GM18498 (cell line): ENCODE measurements around the gene C2CD2L.
"Not testable (repeated sequence)": the region's sequence is repeated elsewhere in the genome, so short reads cannot be mapped to it uniquely, and the experiment has no call there.

Source experiments
- ATAC-seq: cut with Tn5 transposase; IDR thresholded peaks from one replicate; pipeline ENCODE4 v1.9.1; 2021; ENCODE audit warnings: mild to moderate bottlenecking, moderate library complexity; ENCODE audit not compliant: unreplicated experiment

C2CD2L gene

GRCh38 chr11:119149018-119149785 lies 42.1 kb downstream of the C2CD2L start, which contains the start of gene ABCG4:
Gene ABCG4, plus strand, starts transcription at chr11:119149052. Its CDS starts 914 bp downstream, at chr11:119149966.
- ATAC-seq: no peak

DNA sequence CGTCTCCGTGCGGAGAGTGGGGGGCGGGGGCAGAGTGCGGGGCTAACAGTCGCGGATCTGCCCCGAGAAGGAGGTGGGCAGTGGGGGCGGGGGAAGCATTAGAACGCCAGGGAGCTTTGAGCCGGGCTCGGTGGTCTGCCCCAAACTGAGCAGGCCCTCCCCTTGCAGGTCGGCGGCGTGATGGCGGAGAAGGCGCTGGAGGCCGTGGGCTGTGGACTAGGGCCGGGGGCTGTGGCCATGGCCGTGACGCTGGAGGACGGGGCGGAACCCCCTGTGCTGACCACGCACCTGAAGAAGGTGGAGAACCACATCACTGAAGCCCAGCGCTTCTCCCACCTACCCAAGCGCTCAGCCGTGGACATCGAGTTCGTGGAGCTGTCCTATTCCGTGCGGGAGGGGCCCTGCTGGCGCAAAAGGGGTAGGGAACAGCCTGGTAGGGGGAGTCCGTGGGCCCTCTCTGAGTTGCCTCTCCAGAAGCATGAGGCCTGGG lies 42.7 kb downstream of the C2CD2L start:
- ATAC-seq: no peak

DNA sequence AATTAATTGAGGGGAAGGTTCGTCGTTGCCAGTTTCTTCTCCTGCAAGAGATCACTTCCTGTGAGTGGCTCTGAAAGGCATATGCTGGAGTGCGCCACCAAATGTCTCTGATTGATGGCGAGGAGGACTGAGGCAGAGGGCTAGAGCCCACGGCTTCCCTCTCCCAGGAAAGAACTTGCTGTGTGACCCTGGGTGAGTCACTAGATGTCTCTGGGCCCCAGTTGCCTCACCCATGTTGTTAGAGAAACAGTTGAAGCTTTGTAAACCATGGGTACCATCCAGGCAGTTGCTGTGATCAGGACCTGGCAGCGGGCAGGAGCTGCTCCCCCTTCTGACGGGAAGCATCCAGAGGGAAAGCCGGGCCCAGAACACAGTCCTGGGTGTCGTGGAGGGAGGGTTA lies 44.9 kb downstream of the C2CD2L start:
- no peak for ATAC-seq

GRCh38 chr11:119152604-119153003 lies 45.5 kb downstream of the C2CD2L start:
- ATAC-seq: no peak

DNA sequence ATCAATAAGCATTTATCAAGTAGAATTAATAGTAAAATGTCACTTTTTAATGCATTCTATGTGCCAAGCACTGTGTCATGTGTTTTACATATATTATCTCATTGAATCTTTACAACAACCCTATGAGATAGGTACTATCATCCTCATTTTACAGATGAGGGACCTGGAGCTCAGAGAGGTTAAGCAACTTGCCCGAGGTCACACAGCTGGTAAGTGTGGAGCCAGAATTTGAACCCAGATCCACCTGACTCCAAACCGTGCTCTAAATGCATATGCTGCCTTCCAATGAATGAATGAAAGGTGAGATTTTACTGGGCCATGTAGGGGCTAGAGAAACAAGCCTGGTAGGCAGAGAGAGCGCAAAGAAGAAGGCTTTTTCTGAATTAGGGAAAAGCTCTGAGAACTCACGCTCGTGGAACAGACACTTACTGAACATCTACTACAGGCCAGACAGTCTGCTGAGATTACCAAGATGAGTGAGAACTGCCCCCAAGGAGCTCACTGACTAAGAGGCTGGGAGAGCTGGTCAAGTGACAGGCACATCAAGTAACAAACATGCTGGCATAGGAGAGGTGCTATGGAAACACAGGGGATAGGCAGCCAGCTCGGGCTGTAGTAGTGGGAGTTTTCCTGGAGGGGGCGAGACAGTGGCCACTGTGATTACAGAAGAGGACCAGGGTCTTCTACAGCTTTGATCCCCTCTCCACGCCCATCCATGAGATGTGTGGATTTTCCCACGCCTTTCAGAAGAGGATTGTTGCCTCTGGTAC lies 46.1 kb downstream of the C2CD2L start:
- ATAC-seq: no peak

DNA sequence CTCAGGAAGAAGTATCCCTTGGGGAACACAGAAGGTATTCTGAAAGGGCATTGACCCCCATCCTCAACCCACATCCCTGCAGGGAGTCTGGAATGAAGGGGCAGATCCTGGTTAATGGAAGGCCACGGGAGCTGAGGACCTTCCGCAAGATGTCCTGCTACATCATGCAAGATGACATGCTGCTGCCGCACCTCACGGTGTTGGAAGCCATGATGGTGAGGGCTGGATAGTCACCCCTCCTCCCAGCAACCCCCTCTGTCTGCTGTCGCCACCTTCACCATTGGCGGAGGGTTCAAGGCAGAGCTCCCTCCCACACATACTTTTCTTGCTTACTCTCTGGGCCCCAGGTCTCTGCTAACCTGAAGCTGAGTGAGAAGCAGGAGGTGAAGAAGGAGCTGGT lies 47.0 kb downstream of the C2CD2L start:
- ATAC-seq: no peak

GRCh38 chr11:119155733-119156492 lies 48.8 kb downstream of the C2CD2L start:
- ATAC-seq: no peak

DNA sequence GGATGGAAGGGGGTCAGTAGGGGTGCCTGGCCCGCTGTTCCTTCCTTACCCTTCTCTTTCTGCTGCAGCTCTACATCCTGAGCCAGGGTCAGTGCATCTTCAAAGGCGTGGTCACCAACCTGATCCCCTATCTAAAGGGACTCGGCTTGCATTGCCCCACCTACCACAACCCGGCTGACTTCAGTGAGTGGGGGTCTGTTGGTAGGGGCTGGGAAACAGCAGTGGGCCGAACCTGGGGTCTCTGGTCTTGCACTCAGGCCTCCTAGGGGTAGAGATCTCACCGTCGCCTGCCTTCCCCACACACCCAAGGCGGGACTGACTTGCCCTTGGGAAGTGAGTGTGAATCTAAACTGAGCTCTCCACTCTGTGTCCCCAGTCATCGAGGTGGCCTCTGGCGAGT lies 49.4 kb downstream of the C2CD2L start:
- no peak for ATAC-seq

DNA sequence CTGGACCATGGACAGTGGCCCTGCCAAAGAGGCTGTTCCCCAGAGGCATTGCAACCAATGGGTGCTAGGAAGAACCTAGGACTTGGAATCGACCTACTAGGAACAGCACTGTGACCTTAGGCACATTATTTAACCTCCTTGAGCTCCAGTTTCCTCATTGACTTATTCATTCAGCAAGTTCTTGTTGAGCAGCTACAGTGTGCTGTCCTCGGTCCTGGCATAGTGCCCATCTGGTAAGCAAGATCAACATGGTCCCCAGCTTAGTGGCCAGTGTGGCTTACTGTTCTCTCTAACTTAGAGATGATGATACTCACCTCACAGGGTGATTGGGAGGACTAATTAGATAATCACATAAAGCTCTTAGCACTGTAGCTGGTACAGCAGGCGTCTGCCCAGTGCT lies 49.9 kb downstream of the C2CD2L start:
- no peak for ATAC-seq

- ATAC-seq: no peak
These were observed 51.3 kb downstream of the C2CD2L start for GRCh38 chr11:119158467-119158866.

GRCh38 chr11:119160151-119160550 lies 53.0 kb downstream of the C2CD2L start:
- ATAC-seq: no peak

GRCh38 chr11:119161871-119162270 lies 54.7 kb downstream of the C2CD2L start:
- ATAC-seq: no peak

- ATAC-seq: no peak
These were observed 59.4 kb downstream of the C2CD2L start for GRCh38 chr11:119166368-119167076.

DNA sequence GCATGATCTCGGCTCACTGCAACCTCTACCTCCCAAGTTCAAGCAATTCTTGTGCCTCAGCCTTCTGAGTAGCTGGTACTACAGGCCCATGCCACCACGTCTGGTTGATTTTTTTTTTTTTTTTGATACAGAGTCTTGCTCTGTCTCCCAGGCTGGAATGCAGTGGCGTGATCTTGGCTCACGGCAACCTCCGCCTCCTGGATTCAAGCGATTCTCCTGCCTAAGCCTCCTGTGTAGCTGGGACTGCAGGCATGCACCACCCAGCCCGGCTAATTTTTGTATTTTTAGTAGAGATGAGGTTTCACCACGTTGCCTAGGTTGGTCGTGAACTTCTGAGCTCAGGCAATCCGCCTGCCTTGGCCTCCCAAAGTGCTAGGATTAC lies 59.9 kb downstream of the C2CD2L start:
- not testable (repeated sequence) for ATAC-seq

- ATAC-seq: no peak
These were observed 60.8 kb downstream of the C2CD2L start for GRCh38 chr11:119167933-119168332.
